ENCODE measurements around the gene AP1AR. TPM values are rescaled to one million over a fixed set of nuclear protein-coding genes. Genes with fewer than 3 reads are reported as not detected.

The AP1AR gene
- total RNA-seq, 1 donor from 2014 or later: 20.0 TPM

GRCh38 chr4:112272292-112272691, 40.7 kb downstream of the AP1AR start:
- FAIRE-seq: no peak
- no peak overlapping the region for H3K9ac ChIP-seq (ENCODE audit: low read length)
- Mint-ChIP-seq H3K4me3 (ENCODE audit: unreplicated experiment) (no peak overlapping the region), H3K4me1 (ENCODE audit: low read depth, unreplicated experiment) (no peaks in the 10 kb centered on the region), H3K9me3 (ENCODE audit: unreplicated experiment) (peaks cover 5% of the 10 kb centered on the region), H3K36me3 (ENCODE audit: low read depth, unreplicated experiment) (peaks cover 14% of the 10 kb centered on the region), H3K27ac (ENCODE audit: unreplicated experiment) (no peak overlapping the region), H3K27me3 (ENCODE audit: low read depth, unreplicated experiment) (no peaks in the 10 kb centered on the region)
- no peak for DNase-seq (ENCODE audit: low read depth)
- TF ChIP-seq EZH2 (IDR thresholded peaks at IDR 0.05; ENCODE audit: insufficient read depth, low read length): no peak
- TF ChIP-seq CTCF (IDR thresholded peaks at IDR 0.05; ENCODE audit: insufficient read depth, low read depth, low read length): no peak
- H3K27ac ChIP-seq (ENCODE audit: low read depth, low read length): no peak overlapping the region
- H3K27me3 ChIP-seq (ENCODE audit: insufficient read depth, low read length): no peaks in the 10 kb centered on the region
- H3K4me3 ChIP-seq (ENCODE audit: insufficient read depth, low read depth, low read length): no peak overlapping the region
- H4K20me1 ChIP-seq (ENCODE audit: insufficient read depth, low read length): no peaks in the 10 kb centered on the region
- no peak overlapping the region for H3K4me2 ChIP-seq (ENCODE audit: low read length)
- H3K36me3 ChIP-seq (ENCODE audit: insufficient read depth, low read length): peaks cover 3% of the 10 kb centered on the region
- H3K9me3 ChIP-seq (ENCODE audit: insufficient read depth, low read depth, low read length): no peaks in the 10 kb centered on the region
- H3K4me1 ChIP-seq (ENCODE audit: insufficient read depth, low read length): peaks cover 8% of the 10 kb centered on the region
- no peak overlapping the region for H2AFZ ChIP-seq (ENCODE audit: low read depth, low read length)
- H3K79me2 ChIP-seq (ENCODE audit: insufficient read depth, low read length): no peaks in the 10 kb centered on the region

GRCh38 chr4:112274959-112275358, 43.4 kb downstream of the AP1AR start:
- no peaks in the 10 kb centered on the region for H3K9me3 ChIP-seq (ENCODE audit: insufficient read depth, low read depth, low read length)
- TF ChIP-seq EZH2 (IDR thresholded peaks at IDR 0.05; ENCODE audit: insufficient read depth, low read length) (no peak), CTCF (IDR thresholded peaks at IDR 0.05; ENCODE audit: insufficient read depth, low read depth, low read length) (no peak)
- no peak overlapping the region for H2AFZ ChIP-seq (ENCODE audit: low read depth, low read length)
- FAIRE-seq (no peak), DNase-seq (ENCODE audit: low read depth) (no peak)
- Mint-ChIP-seq H3K36me3 (ENCODE audit: low read depth, unreplicated experiment) (peaks cover 14% of the 10 kb centered on the region), H3K4me1 (ENCODE audit: low read depth, unreplicated experiment) (no peaks in the 10 kb centered on the region), H3K27me3 (ENCODE audit: low read depth, unreplicated experiment) (no peaks in the 10 kb centered on the region), H3K27ac (ENCODE audit: unreplicated experiment) (no peak overlapping the region), H3K4me3 (ENCODE audit: unreplicated experiment) (no peak overlapping the region), H3K9me3 (ENCODE audit: unreplicated experiment) (peaks cover 5% of the 10 kb centered on the region)
- H3K4me2 ChIP-seq (ENCODE audit: low read length): no peak overlapping the region
- no peaks in the 10 kb centered on the region for H3K27me3 ChIP-seq (ENCODE audit: insufficient read depth, low read length)
- peaks cover 2% of the 10 kb centered on the region for H3K79me2 ChIP-seq (ENCODE audit: insufficient read depth, low read length)
- no peaks in the 10 kb centered on the region for H3K36me3 ChIP-seq (ENCODE audit: insufficient read depth, low read length)
- H3K27ac ChIP-seq (ENCODE audit: low read depth, low read length): no peak overlapping the region
- no peaks in the 10 kb centered on the region for H4K20me1 ChIP-seq (ENCODE audit: insufficient read depth, low read length)
- peaks cover 8% of the 10 kb centered on the region for H3K4me1 ChIP-seq (ENCODE audit: insufficient read depth, low read length)
- no peak overlapping the region for H3K9ac ChIP-seq (ENCODE audit: low read length)
- H3K4me3 ChIP-seq (ENCODE audit: insufficient read depth, low read depth, low read length): no peak overlapping the region

- no peak overlapping the region for H2AFZ ChIP-seq (ENCODE audit: low read depth, low read length)
- no peak overlapping the region for H3K4me3 Mint-ChIP-seq (ENCODE audit: unreplicated experiment)
- no peaks in the 10 kb centered on the region for H3K36me3 ChIP-seq (ENCODE audit: insufficient read depth, low read length)
- peaks cover 14% of the 10 kb centered on the region for H3K36me3 Mint-ChIP-seq (ENCODE audit: low read depth, unreplicated experiment)
- peaks cover under 1% of the 10 kb centered on the region for H3K4me1 ChIP-seq (ENCODE audit: insufficient read depth, low read length)
- H3K9me3 ChIP-seq (ENCODE audit: insufficient read depth, low read depth, low read length): no peaks in the 10 kb centered on the region
- H3K27me3 Mint-ChIP-seq (ENCODE audit: low read depth, unreplicated experiment): no peaks in the 10 kb centered on the region
- no peaks in the 10 kb centered on the region for H3K27me3 ChIP-seq (ENCODE audit: insufficient read depth, low read length)
- H3K4me2 ChIP-seq (ENCODE audit: low read length): no peak overlapping the region
- H3K27ac Mint-ChIP-seq (ENCODE audit: unreplicated experiment): no peak overlapping the region
- H3K4me3 ChIP-seq (ENCODE audit: insufficient read depth, low read depth, low read length): no peak overlapping the region
- DNase-seq (ENCODE audit: low read depth) (no peak), FAIRE-seq (no peak)
- H3K79me2 ChIP-seq (ENCODE audit: insufficient read depth, low read length): peaks cover 2% of the 10 kb centered on the region
- H3K27ac ChIP-seq (ENCODE audit: low read depth, low read length): no peak overlapping the region
- H4K20me1 ChIP-seq (ENCODE audit: insufficient read depth, low read length): no peaks in the 10 kb centered on the region
- H3K9me3 Mint-ChIP-seq (ENCODE audit: unreplicated experiment): peaks cover under 1% of the 10 kb centered on the region
- no peaks in the 10 kb centered on the region for H3K4me1 Mint-ChIP-seq (ENCODE audit: low read depth, unreplicated experiment)
- H3K9ac ChIP-seq (ENCODE audit: low read length): no peak overlapping the region
- TF ChIP-seq EZH2 (IDR thresholded peaks at IDR 0.05; ENCODE audit: insufficient read depth, low read length): no peak
- no peak for TF ChIP-seq CTCF (IDR thresholded peaks at IDR 0.05; ENCODE audit: insufficient read depth, low read depth, low read length)
These were observed 44.5 kb downstream of the AP1AR start for GRCh38 chr4:112276113-112276512.
